Erythroblast (primary cell): Measurements from ENCODE around the gene CUX1.

Source experiments
- GATA1 ChIP-seq: IDR thresholded peaks from 2 replicates; pipeline ENCODE4 v1.6.1; 2011; ENCODE audit warnings: low read depth, mild to moderate bottlenecking, control low read depth, low read length, moderate library complexity
- POLR2A ChIP-seq: IDR thresholded peaks from 2 replicates; pipeline ENCODE4 v1.6.1; 2011; ENCODE audit warnings: mild to moderate bottlenecking, low read length

- TF ChIP-seq POLR2A (no peak), GATA1 (no peak)
These were observed 108.8 kb downstream of the CUX1 start for GRCh38 chr7:101926265-101926664.
